NB4 (cell line): ENCODE data around the gene SH3BP1.

Source experiments
- CTCF ChIP-seq: IDR thresholded peaks from one replicate; pipeline ENCODE4 v1.5.1; 2012; ENCODE audit warnings: low read depth, low read length
- POLR2A ChIP-seq: IDR thresholded peaks from 2 replicates; pipeline ENCODE4 v1.6.1; 2011; ENCODE audit warnings: mild to moderate bottlenecking; ENCODE audit not compliant: insufficient read length; ENCODE audit errors: extremely low read depth
- TF ChIP-seq, protein P1 (sequence below): IDR thresholded peaks from 2 replicates; pipeline ENCODE4 v1.6.1; 2011; ENCODE audit warnings: low read depth, low read length

DNA sequence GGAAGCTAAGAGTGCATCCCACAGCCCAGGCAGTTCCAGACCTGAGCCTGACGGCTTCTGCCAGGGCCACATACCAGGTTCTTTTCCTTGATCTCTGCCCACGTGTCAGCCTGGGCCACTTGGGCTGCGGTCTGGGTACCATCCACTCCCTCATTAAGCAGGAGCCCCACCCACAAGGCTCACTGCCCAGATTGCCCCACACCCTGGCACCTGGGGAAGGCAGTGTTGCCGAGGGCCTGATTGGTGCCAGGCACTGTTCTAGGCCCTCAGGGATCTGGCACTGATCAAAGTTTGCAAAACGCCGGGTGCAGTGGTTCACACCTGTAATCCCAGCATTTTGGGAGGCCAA lies 15.5 kb upstream of the SH3BP1 start:
- TF ChIP-seq CTCF (no peak), POLR2A (no peak)
- TF ChIP-seq, protein P1, sequence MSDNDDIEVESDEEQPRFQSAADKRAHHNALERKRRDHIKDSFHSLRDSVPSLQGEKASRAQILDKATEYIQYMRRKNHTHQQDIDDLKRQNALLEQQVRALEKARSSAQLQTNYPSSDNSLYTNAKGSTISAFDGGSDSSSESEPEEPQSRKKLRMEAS = no peak
